Type B pancreatic cell (in vitro differentiated cells): ENCODE results near the gene RRM1. TPM values are rescaled to one million over a fixed set of nuclear protein-coding genes. Genes with fewer than 3 reads are reported as not detected.
A peak's percentile ranks its signal among the peaks of the same experiment; 100 is the strongest.

Experiments
- DNase-seq: peaks from one replicate; pipeline ENCODE4 v3.0.0; 2021; ENCODE audit warnings: mixed read lengths; ENCODE audit not compliant: unreplicated experiment; ENCODE audit errors: extremely low spot score
- H3K27ac Mint-ChIP-seq: 2 replicates; pipeline ENCODE4 v1.8.0; 2021; ENCODE audit warnings: mild to moderate bottlenecking, mixed read lengths
- H3K27me3 Mint-ChIP-seq: 2 replicates; pipeline ENCODE4 v1.8.0; 2021; ENCODE audit warnings: mixed read lengths
- H3K36me3 Mint-ChIP-seq: 2 replicates; pipeline ENCODE4 v1.8.0; 2021; ENCODE audit warnings: mixed read lengths
- H3K4me1 Mint-ChIP-seq: one replicate; pipeline ENCODE4 v1.8.0; 2021; ENCODE audit warnings: mixed read lengths; ENCODE audit not compliant: unreplicated experiment
- H3K4me3 Mint-ChIP-seq: 2 replicates; pipeline ENCODE4 v1.8.0; 2021; ENCODE audit warnings: mild to moderate bottlenecking, mixed read lengths
- H3K9me3 Mint-ChIP-seq: 2 replicates; pipeline ENCODE4 v1.8.0; 2021; ENCODE audit warnings: mixed read lengths
- total RNA-seq: library from RNA; stranded (reverse); gene quantifications from 2 replicates; pipeline ENCODE4 v1.2.1, GENCODE V29; 2021; ENCODE audit warnings: low replicate concordance
- TF ChIP-seq, protein P1 (sequence below): fragments of 200-600 bp; sonication (generic); conservative IDR thresholded peaks from 2 replicates; pipeline ENCODE4 v1.5.0; 2021; ENCODE audit warnings: antibody characterized with exemption, mild to moderate bottlenecking

RRM1 gene
- total RNA-seq, 1 donor from 2014 or later: 101 TPM

GRCh38 chr11:4084406-4085125 is 10.0 kb upstream of the RRM1 start:
- no peaks in the 10 kb centered on the region for H3K9me3 Mint-ChIP-seq
- TF ChIP-seq, protein P1, sequence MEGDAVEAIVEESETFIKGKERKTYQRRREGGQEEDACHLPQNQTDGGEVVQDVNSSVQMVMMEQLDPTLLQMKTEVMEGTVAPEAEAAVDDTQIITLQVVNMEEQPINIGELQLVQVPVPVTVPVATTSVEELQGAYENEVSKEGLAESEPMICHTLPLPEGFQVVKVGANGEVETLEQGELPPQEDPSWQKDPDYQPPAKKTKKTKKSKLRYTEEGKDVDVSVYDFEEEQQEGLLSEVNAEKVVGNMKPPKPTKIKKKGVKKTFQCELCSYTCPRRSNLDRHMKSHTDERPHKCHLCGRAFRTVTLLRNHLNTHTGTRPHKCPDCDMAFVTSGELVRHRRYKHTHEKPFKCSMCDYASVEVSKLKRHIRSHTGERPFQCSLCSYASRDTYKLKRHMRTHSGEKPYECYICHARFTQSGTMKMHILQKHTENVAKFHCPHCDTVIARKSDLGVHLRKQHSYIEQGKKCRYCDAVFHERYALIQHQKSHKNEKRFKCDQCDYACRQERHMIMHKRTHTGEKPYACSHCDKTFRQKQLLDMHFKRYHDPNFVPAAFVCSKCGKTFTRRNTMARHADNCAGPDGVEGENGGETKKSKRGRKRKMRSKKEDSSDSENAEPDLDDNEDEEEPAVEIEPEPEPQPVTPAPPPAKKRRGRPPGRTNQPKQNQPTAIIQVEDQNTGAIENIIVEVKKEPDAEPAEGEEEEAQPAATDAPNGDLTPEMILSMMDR: no peak
- no peak overlapping the region for H3K4me3 Mint-ChIP-seq
- no peak overlapping the region for H3K27ac Mint-ChIP-seq
- H3K36me3 Mint-ChIP-seq: peaks cover 19% of the 10 kb centered on the region
- DNase-seq: no peak
- H3K4me1 Mint-ChIP-seq: peaks cover 8% of the 10 kb centered on the region
- no peaks in the 10 kb centered on the region for H3K27me3 Mint-ChIP-seq

- Mint-ChIP-seq H3K9me3 (no peaks in the 10 kb centered on the region), H3K27me3 (no peaks in the 10 kb centered on the region), H3K36me3 (peaks cover 18% of the 10 kb centered on the region), H3K27ac (no peak overlapping the region), H3K4me3 (no peak overlapping the region), H3K4me1 (peaks cover 8% of the 10 kb centered on the region)
- no peak for DNase-seq
- TF ChIP-seq, protein P1: no peak
Observed at GRCh38 chr11:4085575-4085974, 9.0 kb upstream of the RRM1 start.

- TF ChIP-seq, protein P1: no peak
- Mint-ChIP-seq H3K36me3 (peaks cover 15% of the 10 kb centered on the region), H3K4me1 (peaks cover 8% of the 10 kb centered on the region), H3K27me3 (no peaks in the 10 kb centered on the region), H3K9me3 (no peaks in the 10 kb centered on the region), H3K4me3 (no peak overlapping the region), H3K27ac (no peak overlapping the region)
- DNase-seq: no peak
Observed at GRCh38 chr11:4086575-4087353, 7.8 kb upstream of the RRM1 start.

DNA sequence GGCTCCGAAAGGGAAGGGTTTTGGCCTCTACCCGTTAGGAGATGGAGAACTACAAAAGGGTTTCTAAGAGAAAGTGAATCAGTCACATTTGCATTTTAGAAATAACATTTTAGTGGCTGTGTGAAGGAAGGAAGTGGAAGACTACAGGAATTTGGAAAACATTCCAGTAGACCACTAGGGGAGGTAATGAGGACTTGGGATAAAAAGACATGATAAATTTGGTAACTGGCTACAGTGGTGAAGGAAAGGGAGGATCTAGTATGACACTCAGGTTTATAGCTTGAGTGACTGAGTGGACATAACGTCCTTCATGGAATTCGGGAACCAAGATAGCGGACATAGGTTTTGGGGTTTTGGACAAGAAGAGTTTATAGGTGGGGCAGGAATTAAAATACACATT is 7.0 kb upstream of the RRM1 start:
- no peaks in the 10 kb centered on the region for H3K27me3 Mint-ChIP-seq
- H3K36me3 Mint-ChIP-seq: peaks cover 15% of the 10 kb centered on the region
- H3K27ac Mint-ChIP-seq: no peak overlapping the region
- H3K9me3 Mint-ChIP-seq: no peaks in the 10 kb centered on the region
- TF ChIP-seq, protein P1: peak; percentile 42
- H3K4me3 Mint-ChIP-seq: no peak overlapping the region
- H3K4me1 Mint-ChIP-seq: peaks cover 8% of the 10 kb centered on the region
- DNase-seq: no peak

GRCh38 chr11:4090258-4090657 is 4.3 kb upstream of the RRM1 start:
- no peak overlapping the region for H3K27ac Mint-ChIP-seq
- H3K4me1 Mint-ChIP-seq: peaks cover 6% of the 10 kb centered on the region
- DNase-seq: no peak
- no peaks in the 10 kb centered on the region for H3K27me3 Mint-ChIP-seq
- no peak overlapping the region for H3K4me3 Mint-ChIP-seq
- H3K9me3 Mint-ChIP-seq: no peaks in the 10 kb centered on the region
- TF ChIP-seq, protein P1: no peak
- peaks cover 8% of the 10 kb centered on the region for H3K36me3 Mint-ChIP-seq
